ENCODE results near the gene ODC1.
"Not testable (repeated sequence)": the region's sequence is repeated elsewhere in the genome, so short reads cannot be mapped to it uniquely, and the experiment has no call there.

ODC1 gene

DNA sequence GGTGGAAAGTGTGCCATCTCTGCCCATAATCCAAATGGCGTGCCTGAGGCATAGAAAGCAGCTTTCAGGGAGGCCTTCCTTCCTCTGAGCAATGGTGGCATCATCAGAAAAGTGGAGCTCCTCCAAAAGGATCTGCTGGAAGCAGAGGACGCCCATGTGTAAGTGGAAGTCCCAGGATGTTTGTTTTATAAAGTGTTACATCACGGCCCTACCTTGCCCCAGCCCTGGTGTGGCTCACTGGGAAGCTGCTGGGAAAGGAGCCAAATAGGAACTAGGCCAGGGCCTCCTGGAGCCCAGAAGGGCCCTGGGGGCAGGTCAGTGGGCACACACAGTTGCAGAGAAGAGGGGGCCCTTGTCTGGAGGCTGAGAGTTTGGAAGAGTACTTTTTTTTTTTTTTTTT is 4.2 kb upstream of the ODC1 start:
- no peak for DNase-seq

GRCh38 chr2:10451819-10452218 is 3.7 kb upstream of the ODC1 start:
- no peak for DNase-seq

DNA sequence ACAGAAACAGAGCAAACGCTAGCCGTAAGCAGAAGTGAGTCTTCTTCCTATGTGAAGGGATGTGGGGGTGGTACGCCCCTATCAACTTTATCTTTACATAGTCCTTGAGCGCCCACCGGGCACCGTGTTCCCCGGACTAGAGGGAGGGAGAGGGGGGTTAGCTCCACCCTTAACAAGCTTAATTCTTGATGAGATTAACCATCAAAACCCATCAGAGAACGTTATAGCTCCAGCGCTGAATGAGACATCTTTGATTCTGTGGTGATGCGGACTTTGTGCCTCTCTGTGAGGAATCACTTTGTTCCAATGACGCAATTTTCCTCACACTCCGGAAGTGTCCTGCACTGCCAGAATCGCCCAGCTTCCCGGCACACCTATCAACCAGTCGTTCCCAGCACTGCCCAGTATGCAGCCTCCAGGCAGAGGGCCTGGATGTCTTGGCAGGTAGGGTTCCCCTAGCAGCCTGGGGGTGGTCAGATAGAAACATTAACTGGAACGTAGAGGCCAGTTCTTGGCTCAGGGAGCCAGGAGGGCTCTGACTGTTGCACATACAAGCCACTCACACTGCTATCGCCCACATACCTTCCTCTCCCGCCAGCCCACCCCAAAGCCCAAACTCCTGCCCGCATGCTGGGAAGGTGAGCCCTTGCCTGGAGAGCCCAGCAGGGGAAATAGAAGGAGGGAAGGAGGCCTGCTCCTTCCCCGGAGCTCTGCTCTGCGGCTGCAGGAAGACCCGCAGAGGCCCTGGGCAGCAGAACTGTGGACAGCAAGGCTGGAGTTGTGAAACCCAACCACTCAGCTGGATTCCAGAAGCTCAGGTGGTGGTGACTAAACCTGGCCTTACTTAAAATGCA is 1.9 kb upstream of the ODC1 start:
- DNase-seq = no peak

DNA sequence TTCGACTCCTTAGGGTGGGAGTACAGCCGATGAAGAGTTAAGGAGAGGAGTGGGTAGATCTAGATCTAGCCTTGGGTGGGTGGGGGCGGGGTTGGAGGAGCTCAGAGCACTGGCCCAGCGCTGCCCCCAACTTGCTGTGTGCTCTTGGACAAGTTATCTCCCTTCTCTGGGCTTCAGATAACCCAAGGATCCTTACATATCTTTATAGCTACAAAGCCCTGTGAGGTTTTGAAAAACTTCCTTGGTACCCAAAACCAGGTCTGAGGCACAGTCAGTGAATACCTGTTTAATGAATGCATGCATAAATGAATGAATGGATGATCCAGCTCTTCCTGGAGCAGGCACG is 1.3 kb upstream of the ODC1 start:
- DNase-seq = no peak

DNA sequence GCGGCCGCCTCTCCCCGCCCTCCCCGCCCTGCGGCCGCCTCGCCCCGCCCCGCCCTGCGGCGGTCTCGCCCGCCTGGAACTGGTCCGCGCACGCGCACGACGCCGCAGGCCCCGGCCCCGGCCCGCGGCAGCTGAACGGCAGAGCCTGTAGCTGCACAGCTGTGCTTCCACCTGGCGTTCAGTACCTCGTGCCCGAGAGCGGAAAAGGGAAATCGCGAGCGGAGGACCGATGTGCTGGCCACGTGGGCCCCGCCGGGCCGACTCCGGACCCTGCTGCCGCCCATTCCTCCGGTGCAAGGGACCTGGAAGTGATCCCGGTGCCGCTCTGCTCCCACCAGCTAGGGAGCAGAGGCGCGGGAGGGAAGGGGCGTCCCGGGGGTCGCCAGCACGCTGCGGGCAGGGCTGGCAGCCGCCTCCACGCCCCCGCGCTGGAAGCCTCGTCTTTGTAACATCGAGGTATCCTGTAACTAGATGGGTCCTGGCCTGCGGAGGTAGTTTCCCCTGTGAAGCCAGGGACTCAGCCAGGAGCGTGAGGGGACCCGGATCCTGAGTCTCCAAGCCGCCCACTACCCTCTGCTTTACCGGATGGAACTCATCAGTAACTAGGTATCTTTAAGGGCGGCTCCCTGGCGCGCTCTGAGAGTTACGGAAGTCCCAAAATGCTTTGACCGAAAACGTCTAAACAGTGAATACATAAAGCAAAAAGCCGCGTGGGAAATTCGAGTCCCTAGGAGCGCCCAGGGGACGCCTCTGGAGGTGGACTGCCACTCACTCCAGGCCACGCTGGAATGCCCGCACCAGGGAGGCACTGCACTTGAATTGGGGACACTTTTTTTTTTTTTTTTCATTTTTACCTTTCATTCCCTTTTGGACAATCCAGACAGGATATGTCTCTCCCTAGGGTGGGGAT is 704 bp upstream of the ODC1 start:
- peak; percentile 91 to 98 for DNase-seq

GRCh38 chr2:10447300-10447894 is 730 bp downstream of the ODC1 start:
- DNase-seq = peak in 1 of 2 experiments; percentile 63

DNA sequence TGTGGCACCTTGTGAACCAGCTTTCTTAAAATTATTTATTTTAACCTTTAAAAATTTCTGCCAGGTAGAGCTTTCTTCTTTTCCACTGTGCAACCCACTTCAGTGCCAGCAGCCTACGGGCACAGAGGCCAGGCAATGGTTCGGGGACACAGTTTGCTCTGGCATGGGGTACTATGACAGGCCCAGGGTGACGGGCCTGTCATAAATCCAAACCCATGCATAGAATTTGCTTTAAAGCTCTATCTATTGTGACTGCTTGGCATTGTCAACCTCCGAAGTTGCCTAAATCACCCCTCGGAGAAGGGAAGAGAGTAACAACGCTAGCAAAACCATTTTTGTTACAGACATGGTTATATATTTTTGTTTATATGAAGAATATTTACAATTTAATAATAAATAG is 1.5 kb downstream of the ODC1 start:
- DNase-seq = peak in 1 of 2 experiments; percentile 18

- no peak for DNase-seq
Measured at GRCh38 chr2:10444463-10444862, 3.7 kb downstream of the ODC1 start.

GRCh38 chr2:10442469-10443126 is 5.5 kb downstream of the ODC1 start:
- DNase-seq = not testable (repeated sequence)

DNA sequence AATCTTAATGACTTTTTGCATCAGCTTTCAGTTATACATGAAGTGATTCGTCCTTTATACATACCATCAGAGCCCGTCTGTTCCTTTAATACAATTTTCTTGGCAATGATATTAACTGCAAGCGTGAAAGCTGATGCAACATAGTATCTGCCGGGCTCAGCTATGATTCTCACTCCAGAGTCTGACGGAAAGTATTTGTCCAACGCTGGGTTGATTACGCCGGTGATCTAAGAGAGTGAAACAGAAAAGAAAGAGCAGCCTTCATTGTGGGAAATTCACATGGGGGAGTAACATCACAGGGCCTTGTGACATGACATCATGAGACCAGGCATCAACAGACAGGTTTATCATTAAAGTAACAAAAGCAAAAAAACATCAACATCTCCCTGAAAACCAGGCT is 6.2 kb downstream of the ODC1 start:
- DNase-seq = no peak

DNA sequence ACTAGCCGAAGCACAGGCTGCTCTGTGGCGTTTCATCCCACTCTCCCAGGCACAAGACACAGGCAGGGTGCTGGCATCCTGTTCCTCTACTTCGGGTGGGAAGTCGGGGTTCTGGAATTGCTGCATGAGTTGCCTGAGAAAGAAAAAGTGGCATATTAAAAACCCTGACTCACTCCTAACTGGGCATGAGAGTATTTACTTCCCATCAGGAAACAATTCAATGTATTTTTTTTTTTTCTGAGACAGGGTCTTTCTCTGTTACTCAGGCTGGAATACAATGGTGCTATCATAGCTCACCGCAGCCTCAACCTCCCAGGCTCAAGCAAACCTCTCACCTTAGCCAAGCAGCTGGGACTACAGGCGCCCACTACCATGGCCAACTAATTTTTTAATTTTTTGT is 7.4 kb downstream of the ODC1 start:
- DNase-seq = no peak

DNA sequence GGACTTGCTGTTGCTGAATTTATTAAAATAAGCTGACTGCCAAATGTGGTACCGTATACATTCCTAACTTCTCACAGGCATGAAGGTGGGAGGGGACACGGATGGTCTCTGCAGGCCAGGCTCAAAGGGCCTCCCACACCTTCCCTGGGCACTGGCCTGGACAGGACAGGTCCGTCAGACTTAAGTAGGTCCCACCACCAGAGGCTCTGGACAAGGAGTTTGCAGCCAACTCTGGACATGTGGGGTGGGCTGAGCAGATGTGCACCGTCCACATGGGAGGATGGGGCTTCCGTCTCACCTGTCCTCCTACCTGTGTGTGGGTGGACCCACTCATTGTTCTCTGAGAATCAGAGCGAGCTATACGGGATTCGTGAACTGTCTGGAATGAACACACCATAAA is 8.2 kb downstream of the ODC1 start:
- DNase-seq = no peak

DNA sequence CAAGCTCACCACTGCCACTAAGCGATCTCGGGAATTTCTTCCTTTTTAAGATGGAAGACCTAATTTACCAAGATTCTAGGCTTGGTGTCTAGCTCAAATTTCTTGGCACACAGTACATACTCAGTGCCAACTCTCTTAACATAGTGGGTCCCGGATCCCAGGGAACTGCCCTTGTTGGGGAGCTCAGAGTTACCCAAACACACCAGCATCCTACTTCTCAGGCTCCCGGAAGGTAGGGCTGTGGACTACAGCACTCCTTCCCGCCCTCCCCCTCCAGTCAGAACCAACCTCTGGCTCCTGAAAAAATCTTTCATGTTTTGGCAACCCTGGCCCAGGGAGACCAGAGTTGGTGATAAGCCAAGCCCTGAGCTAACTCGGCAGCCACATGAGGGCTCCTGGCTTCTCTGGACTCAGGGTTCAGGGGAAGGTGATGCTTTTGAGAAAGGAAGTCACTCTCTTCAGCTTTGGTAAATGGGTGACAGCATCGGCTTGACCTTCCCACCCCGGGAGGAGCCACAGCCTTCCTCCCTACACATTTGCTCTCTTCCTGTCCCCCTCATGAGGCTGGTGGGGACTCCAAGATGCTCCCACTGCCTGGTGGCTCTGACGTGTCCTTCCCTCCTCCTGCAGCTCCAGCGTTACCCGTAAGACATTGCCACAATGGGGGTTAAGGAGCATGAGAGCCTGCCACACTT is 8.8 kb downstream of the ODC1 start:
- DNase-seq = no peak

GRCh38 chr2:10438688-10439087 is 9.4 kb downstream of the ODC1 start:
- DNase-seq = no peak

DNA sequence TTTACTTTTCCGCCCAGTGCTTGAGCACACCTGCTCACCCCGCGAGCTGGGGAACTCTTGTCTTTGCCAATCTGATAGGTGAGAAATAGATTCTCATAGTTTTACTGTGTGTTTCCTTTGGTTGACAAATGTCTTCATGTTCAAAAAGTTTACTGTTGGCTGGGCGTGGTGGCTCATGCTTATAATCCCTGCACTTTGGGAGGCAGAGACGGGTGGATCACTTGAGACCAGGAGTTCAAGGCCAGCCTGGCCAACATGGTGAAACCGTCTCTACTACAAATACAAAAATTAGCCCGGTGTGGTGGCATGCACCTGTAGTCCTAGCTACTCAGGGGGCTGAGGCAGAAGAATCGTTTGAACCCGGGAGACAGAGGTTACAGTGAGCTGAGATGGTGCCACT is 10.3 kb downstream of the ODC1 start:
- DNase-seq = no peak

DNA sequence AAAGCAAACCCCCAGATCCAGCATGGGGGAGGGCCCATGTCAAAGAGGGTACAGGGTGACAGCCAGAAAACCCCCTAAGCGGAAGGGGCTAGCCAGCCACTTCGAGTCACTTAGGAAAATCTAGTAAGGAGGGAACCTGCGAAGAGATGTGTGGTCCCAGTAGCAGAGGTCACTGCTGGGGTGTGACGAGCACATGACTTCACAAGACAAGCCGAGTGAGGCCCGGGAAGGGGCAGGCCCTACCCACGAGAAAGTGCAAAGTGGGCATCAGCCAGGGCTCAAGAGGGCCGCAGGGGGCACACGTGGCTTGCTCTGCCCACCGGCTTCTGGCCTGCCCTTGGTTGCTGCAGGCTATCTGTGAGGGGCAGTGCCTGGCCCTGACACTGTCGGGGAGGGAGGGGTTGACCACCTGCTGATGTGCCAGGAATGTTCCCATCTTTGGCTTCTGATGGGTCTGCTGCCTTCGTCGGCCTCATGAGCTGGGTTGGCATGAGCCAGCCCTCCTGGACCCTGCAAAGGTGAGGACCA is 11.5 kb downstream of the ODC1 start:
- DNase-seq = no peak

- DNase-seq = no peak
Measured at GRCh38 chr2:10435820-10436204, 12.3 kb downstream of the ODC1 start.

- peak; percentile 55 to 86 for DNase-seq
Measured at GRCh38 chr2:10434886-10435819, 13.0 kb downstream of the ODC1 start.

- DNase-seq = no peak
Measured at GRCh38 chr2:10433947-10434885, 13.9 kb downstream of the ODC1 start.
